ENCODE measurements around the gene CCDC34.

DNA sequence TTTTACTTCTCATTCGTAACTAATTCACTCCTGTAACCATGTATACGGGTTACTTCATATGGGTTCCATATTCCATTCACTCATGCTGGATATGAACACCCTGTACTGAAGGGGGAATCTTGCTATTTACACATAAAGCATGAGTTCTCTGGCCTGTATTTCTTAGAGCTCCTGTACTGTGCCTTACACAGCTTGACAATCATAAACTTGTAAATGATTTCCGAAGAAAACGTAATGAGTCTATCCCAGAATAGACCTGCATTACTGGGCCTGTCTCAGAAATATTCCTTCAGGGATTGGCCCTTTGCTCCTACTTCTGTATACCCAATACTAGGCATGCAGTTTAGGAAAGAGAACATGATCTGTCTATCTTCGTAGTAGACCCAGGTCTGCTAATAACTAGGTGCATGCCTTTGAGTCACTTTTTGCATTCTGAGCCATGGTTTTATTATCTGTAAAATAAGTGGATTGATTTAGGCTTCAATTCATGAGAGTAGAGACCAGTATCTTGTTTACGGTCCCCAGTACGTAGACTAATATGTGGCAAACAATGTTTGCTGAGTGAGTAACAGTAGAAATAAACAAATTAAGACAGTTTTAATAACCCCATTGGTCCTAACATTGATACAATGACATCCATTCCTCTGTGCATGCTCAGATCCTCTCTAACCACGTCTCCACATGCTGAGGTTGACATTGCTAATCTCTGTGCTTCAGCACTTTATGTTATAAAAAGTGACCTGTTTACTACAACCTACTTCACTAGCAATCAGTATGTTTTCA is 1.2 kb downstream of the CCDC34 start:
- TF ChIP-seq, protein P1, sequence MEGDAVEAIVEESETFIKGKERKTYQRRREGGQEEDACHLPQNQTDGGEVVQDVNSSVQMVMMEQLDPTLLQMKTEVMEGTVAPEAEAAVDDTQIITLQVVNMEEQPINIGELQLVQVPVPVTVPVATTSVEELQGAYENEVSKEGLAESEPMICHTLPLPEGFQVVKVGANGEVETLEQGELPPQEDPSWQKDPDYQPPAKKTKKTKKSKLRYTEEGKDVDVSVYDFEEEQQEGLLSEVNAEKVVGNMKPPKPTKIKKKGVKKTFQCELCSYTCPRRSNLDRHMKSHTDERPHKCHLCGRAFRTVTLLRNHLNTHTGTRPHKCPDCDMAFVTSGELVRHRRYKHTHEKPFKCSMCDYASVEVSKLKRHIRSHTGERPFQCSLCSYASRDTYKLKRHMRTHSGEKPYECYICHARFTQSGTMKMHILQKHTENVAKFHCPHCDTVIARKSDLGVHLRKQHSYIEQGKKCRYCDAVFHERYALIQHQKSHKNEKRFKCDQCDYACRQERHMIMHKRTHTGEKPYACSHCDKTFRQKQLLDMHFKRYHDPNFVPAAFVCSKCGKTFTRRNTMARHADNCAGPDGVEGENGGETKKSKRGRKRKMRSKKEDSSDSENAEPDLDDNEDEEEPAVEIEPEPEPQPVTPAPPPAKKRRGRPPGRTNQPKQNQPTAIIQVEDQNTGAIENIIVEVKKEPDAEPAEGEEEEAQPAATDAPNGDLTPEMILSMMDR (IDR thresholded peaks at IDR 0.05) = no peak
- no peak for TF ChIP-seq POLR2A (IDR thresholded peaks at IDR 0.05)

Data from Peyer's patch (tissue), 4 donors.